A549 (cell line): ENCODE data around the gene FARP2. TPM values are rescaled to one million over a fixed set of nuclear protein-coding genes. Genes with fewer than 3 reads are reported as not detected.

Source experiments
- ATAC-seq, 2 experiments: fragments of 200-7000 bp in 1 of 2; fragments of >200 bp in 1 of 2; cut with Nextera tagmentation in 1 of 2; cut with Tn5 transposase in 1 of 2; 3 replicates each; pipeline versions ENCODE4 v1.8.0 to v1.9.1; 2018 to 2020; ENCODE audit warnings: mild to moderate bottlenecking in 1 of 2, moderate library complexity in 1 of 2
- CTCF ChIA-PET: fragments of 300-600 bp; sonication (Branson Sonifier 250); formaldehyde crosslinking; extraction: SDS; loops from one replicate; lab custom pipeline; 2021; ENCODE audit warnings: antibody characterized with exemption, inconsistent platforms; lab: Yijun Ruan, JAX
- POLR2A ChIA-PET: fragments of 350-600 bp; formaldehyde crosslinking; extraction: SDS; loops from one replicate; lab custom pipeline; 2021; ENCODE audit warnings: antibody characterized with exemption, inconsistent platforms; lab: Yijun Ruan, JAX
- DNase-seq, 2 experiments: peaks; one replicate each; pipeline versions ENCODE4 v3.0.0 to v3.0.0-alpha.2; 2011 to 2016; ENCODE audit warnings: low read depth in 1 of 2, low spot score in 1 of 2
- FAIRE-seq: peaks from 2 replicates; lab custom pipeline; 2011; peaks lifted over from hg19 to GRCh38; lab: Jason Lieb, UNC
- H3K27ac ChIP-seq, 2 experiments: fragments of >200 bp; sonication (Bioruptor Twin); formaldehyde crosslinking; 3 replicates each; pipeline ENCODE4 v1.5.1; 2016 to 2017
- H3K4me1 ChIP-seq: fragments of >200 bp; sonication (Bioruptor Twin); formaldehyde crosslinking; 3 replicates; pipeline ENCODE4 v1.6.1; 2016
- H3K4me2 ChIP-seq: fragments of >200 bp; sonication (Bioruptor Twin); formaldehyde crosslinking; 3 replicates; pipeline ENCODE4 v1.6.1; 2016
- H3K4me3 ChIP-seq: fragments of >200 bp; sonication (Bioruptor Twin); formaldehyde crosslinking; 3 replicates; pipeline ENCODE4 v1.5.1; 2016
- H3K9me3 ChIP-seq: fragments of >200 bp; sonication (Bioruptor Twin); formaldehyde crosslinking; 3 replicates; pipeline ENCODE4 v1.6.1; 2016
- ATOH8 ChIP-seq: fragments of 250-450 bp; sonication (Bioruptor Pico); IDR thresholded peaks from 2 replicates; pipeline ENCODE4 v1.5.0; 2020; ENCODE audit warnings: low read depth, mild to moderate bottlenecking, moderate library complexity
- CBX2 ChIP-seq: fragments of 200-600 bp; sonication (generic); IDR thresholded peaks from 2 replicates; pipeline ENCODE4 v1.6.1; 2016; ENCODE audit warnings: low read depth, mild to moderate bottlenecking, borderline replicate concordance
- CBX8 ChIP-seq: fragments of 200-600 bp; sonication (generic); IDR thresholded peaks from 2 replicates; pipeline ENCODE4 v1.6.1; 2016
- CEBPB ChIP-seq, 2 experiments: fragments of >200 bp in 1 of 2; sonication (Bioruptor Twin) in 1 of 2; formaldehyde crosslinking in 1 of 2; IDR thresholded peaks; 2 replicates each; pipeline ENCODE4 v1.6.1; 2012 to 2016
- CHD4 ChIP-seq: fragments of 200-600 bp; sonication (generic); IDR thresholded peaks from 2 replicates; pipeline ENCODE4 v1.6.1; 2016; ENCODE audit warnings: antibody characterized with exemption, mild to moderate bottlenecking, borderline replicate concordance
- EHF ChIP-seq: fragments of 250-450 bp; sonication (Bioruptor Pico); IDR thresholded peaks from 2 replicates; pipeline ENCODE4 v1.5.0; 2020; ENCODE audit warnings: mild to moderate bottlenecking
- FOSB ChIP-seq: fragments of 250-450 bp; sonication (Bioruptor Pico); IDR thresholded peaks from 2 replicates; pipeline ENCODE4 v1.5.0; 2020; ENCODE audit warnings: mild to moderate bottlenecking, moderate library complexity
- FOSL2 ChIP-seq, 2 experiments: fragments of 450-650 bp in 1 of 2; fragments of >200 bp in 1 of 2; sonication (Bioruptor Twin) in 1 of 2; formaldehyde crosslinking; IDR thresholded peaks; 2 replicates each; pipeline versions ENCODE4 v1.5.0 to v1.6.1; 2016 to 2020; ENCODE audit warnings: mild to moderate bottlenecking in 1 of 2, moderate library complexity in 1 of 2
- FOXS1 ChIP-seq: fragments of 250-450 bp; sonication (Bioruptor Pico); IDR thresholded peaks from 2 replicates; pipeline ENCODE4 v1.5.0; 2020; ENCODE audit warnings: mild to moderate bottlenecking, moderate library complexity
- GATA3 ChIP-seq: IDR thresholded peaks from 2 replicates; pipeline ENCODE4 v1.6.1; 2012; ENCODE audit warnings: borderline replicate concordance
- HOXA7 ChIP-seq: fragments of 250-450 bp; sonication (Bioruptor Pico); IDR thresholded peaks from 2 replicates; pipeline ENCODE4 v1.5.0; 2020; ENCODE audit warnings: mild to moderate bottlenecking, moderate library complexity
- HOXB13 ChIP-seq: fragments of 250-450 bp; sonication (Bioruptor Pico); IDR thresholded peaks from 2 replicates; pipeline ENCODE4 v1.5.0; 2020; ENCODE audit warnings: low read depth, mild to moderate bottlenecking, moderate library complexity
- JUNB ChIP-seq: fragments of >200 bp; sonication (Bioruptor Twin); formaldehyde crosslinking; IDR thresholded peaks from 2 replicates; pipeline ENCODE4 v1.6.1; 2016
- MAFK ChIP-seq: fragments of 450-650 bp; IDR thresholded peaks from 2 replicates; pipeline ENCODE4 v1.6.1; 2014; ENCODE audit not compliant: partially characterized antibody
- MYC ChIP-seq: IDR thresholded peaks from 2 replicates; pipeline ENCODE4 v1.6.1; 2012; ENCODE audit warnings: mild to moderate bottlenecking, inconsistent platforms, low read length, improper control_type of control experiment, borderline replicate concordance
- NR3C1 ChIP-seq: fragments of >200 bp; sonication (Bioruptor Twin); formaldehyde crosslinking; IDR thresholded peaks from 3 replicates; pipeline ENCODE4 v1.6.1; 2017
- POLR2A ChIP-seq: IDR thresholded peaks from 2 replicates; pipeline ENCODE4 v1.6.1; 2012; ENCODE audit warnings: mild to moderate bottlenecking, low read length
- POLR2AphosphoS2 ChIP-seq: conservative IDR thresholded peaks from 2 replicates; pipeline ENCODE4 v1.6.1; 2012; ENCODE audit warnings: low read length, improper control_type of control experiment, inconsistent platforms
- RAD21 ChIP-seq, 2 experiments: fragments of >200 bp in 1 of 2; sonication (Bioruptor Twin) in 1 of 2; formaldehyde crosslinking in 1 of 2; IDR thresholded peaks in 1 of 2; conservative IDR thresholded peaks in 1 of 2; 2 replicates in 1 of 2; 3 replicates in 1 of 2; pipeline ENCODE4 v1.6.1; 2012 to 2018; ENCODE audit warnings: inconsistent platforms in 1 of 2
- RCOR1 ChIP-seq: fragments of 150-350 bp; IDR thresholded peaks from 2 replicates; pipeline ENCODE4 v1.6.1; 2014; ENCODE audit warnings: antibody characterized with exemption, low read length, low read depth
- RNF2 ChIP-seq: fragments of 200-600 bp; sonication (generic); IDR thresholded peaks from 2 replicates; pipeline ENCODE4 v1.6.1; 2016; ENCODE audit warnings: low read depth, mild to moderate bottlenecking, antibody characterized with exemption, moderate library complexity, borderline replicate concordance
- SREBF2 ChIP-seq: fragments of 450-650 bp; IDR thresholded peaks from 2 replicates; pipeline ENCODE4 v1.6.1; 2014; ENCODE audit warnings: mild to moderate bottlenecking, moderate library complexity
- TFCP2L1 ChIP-seq: fragments of 250-450 bp; sonication (Bioruptor Pico); IDR thresholded peaks from 2 replicates; pipeline ENCODE4 v1.5.0; 2021; ENCODE audit warnings: mild to moderate bottlenecking
- TP53 ChIP-seq: fragments of 250-450 bp; sonication (Bioruptor Pico); IDR thresholded peaks from 2 replicates; pipeline ENCODE4 v1.5.0; 2021; ENCODE audit warnings: mild to moderate bottlenecking, moderate library complexity
- ZC3H11A ChIP-seq: fragments of 450-650 bp; IDR thresholded peaks from 2 replicates; pipeline ENCODE4 v1.6.1; 2014; ENCODE audit warnings: antibody characterized with exemption, mild to moderate bottlenecking
- ZFP36 ChIP-seq: fragments of 450-650 bp; IDR thresholded peaks from 2 replicates; pipeline ENCODE4 v1.6.1; 2014; ENCODE audit warnings: borderline replicate concordance; ENCODE audit not compliant: partially characterized antibody
- ZNF302 ChIP-seq: fragments of 250-450 bp; sonication (Bioruptor Pico); IDR thresholded peaks from 2 replicates; pipeline ENCODE4 v1.9.0; 2021; ENCODE audit warnings: inconsistent platforms, mild to moderate bottlenecking, moderate library complexity
- WGBS: methylation state at CpG from one replicate; pipeline ENCODE4 v1.1.6; 2017; ENCODE audit errors: missing lambda C conversion rate; 5-methylcytosine and 5-hydroxymethylcytosine counted together
- polyA plus RNA-seq, 4 experiments: library from polyadenylated mRNA; depleted of rRNA in 3 of 4; stranded (reverse); fragments of >200 nt; fragmentation: RNase III in 1 of 4; extraction: RNeasy Plus Mini Kit Qiagen cat#74134 plus additional on column Dnase treatment in 1 of 4; gene quantifications; 2 replicates in 3 of 4; 3 replicates in 1 of 4; pipeline ENCODE4 v1.2.3, GENCODE V29; 2011 to 2017
- TF ChIP-seq, protein P1 (sequence below): fragments of >200 bp; sonication (Bioruptor Twin); formaldehyde crosslinking; IDR thresholded peaks from 3 replicates; pipeline ENCODE4 v1.6.1; 2016
- TF ChIP-seq, protein P2 (sequence below): IDR thresholded peaks from 2 replicates; pipeline ENCODE4 v1.6.1; 2012; ENCODE audit warnings: low read depth, borderline replicate concordance

The FARP2 gene
- polyA plus RNA-seq, 2 of the 4 experiments (the other 2 are of a cell fraction): 17.0 to 29.1 TPM

GRCh38 chr2:241461693-241462677 is 105.9 kb downstream of the FARP2 start:
- no peak overlapping the region for H3K27ac ChIP-seq
- H3K9me3 ChIP-seq: no peaks in the 10 kb centered on the region
- POLR2A ChIA-PET: no interaction called here
- peak; percentile 12 to 26; a peak in 3 of 6 replicates for ATAC-seq
- no peak for DNase-seq
- H3K4me1 ChIP-seq: no peaks in the 10 kb centered on the region
- WGBS: 79% methylated on average over 19 of the region's 19 CpGs
- TF ChIP-seq FOSL2 (IDR thresholded peaks at IDR 0.05): no peak
- no peak for TF ChIP-seq FOSL2 (CRISPR knock-in tag; IDR thresholded peaks at IDR 0.05)
- TF ChIP-seq POLR2A: no peak
- TF ChIP-seq TP53 (CRISPR knock-in tag): no peak
- no peak for TF ChIP-seq ZNF302
- no peak for TF ChIP-seq ATOH8 (CRISPR knock-in tag)
- TF ChIP-seq, protein P1, sequence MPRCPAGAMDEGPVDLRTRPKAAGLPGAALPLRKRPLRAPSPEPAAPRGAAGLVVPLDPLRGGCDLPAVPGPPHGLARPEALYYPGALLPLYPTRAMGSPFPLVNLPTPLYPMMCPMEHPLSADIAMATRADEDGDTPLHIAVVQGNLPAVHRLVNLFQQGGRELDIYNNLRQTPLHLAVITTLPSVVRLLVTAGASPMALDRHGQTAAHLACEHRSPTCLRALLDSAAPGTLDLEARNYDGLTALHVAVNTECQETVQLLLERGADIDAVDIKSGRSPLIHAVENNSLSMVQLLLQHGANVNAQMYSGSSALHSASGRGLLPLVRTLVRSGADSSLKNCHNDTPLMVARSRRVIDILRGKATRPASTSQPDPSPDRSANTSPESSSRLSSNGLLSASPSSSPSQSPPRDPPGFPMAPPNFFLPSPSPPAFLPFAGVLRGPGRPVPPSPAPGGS: no peak
- no peak for TF ChIP-seq FOSB (CRISPR knock-in tag)
- TF ChIP-seq, protein P2, sequence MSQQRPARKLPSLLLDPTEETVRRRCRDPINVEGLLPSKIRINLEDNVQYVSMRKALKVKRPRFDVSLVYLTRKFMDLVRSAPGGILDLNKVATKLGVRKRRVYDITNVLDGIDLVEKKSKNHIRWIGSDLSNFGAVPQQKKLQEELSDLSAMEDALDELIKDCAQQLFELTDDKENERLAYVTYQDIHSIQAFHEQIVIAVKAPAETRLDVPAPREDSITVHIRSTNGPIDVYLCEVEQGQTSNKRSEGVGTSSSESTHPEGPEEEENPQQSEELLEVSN: no peak
- no peak for TF ChIP-seq EHF (CRISPR knock-in tag)
- TF ChIP-seq SREBF2: no peak
- TF ChIP-seq CEBPB (IDR thresholded peaks at IDR 0.05): no peak
- TF ChIP-seq HOXB13 (CRISPR knock-in tag): no peak
- TF ChIP-seq CBX2: no peak
- TF ChIP-seq ZC3H11A: no peak
- TF ChIP-seq MYC: no peak
- TF ChIP-seq JUNB: no peak
- TF ChIP-seq TFCP2L1 (CRISPR knock-in tag): no peak
- no peak for TF ChIP-seq POLR2AphosphoS2
- no peak overlapping the region for H3K4me3 ChIP-seq
- no peak for FAIRE-seq
- CTCF ChIA-PET: interaction anchor here (0.6 kb wide), 1 partner anchor 31 kb away, joined by 4 read pairs; no protein-coding TSS in a partner anchor
- H3K4me2 ChIP-seq: no peak overlapping the region

DNA sequence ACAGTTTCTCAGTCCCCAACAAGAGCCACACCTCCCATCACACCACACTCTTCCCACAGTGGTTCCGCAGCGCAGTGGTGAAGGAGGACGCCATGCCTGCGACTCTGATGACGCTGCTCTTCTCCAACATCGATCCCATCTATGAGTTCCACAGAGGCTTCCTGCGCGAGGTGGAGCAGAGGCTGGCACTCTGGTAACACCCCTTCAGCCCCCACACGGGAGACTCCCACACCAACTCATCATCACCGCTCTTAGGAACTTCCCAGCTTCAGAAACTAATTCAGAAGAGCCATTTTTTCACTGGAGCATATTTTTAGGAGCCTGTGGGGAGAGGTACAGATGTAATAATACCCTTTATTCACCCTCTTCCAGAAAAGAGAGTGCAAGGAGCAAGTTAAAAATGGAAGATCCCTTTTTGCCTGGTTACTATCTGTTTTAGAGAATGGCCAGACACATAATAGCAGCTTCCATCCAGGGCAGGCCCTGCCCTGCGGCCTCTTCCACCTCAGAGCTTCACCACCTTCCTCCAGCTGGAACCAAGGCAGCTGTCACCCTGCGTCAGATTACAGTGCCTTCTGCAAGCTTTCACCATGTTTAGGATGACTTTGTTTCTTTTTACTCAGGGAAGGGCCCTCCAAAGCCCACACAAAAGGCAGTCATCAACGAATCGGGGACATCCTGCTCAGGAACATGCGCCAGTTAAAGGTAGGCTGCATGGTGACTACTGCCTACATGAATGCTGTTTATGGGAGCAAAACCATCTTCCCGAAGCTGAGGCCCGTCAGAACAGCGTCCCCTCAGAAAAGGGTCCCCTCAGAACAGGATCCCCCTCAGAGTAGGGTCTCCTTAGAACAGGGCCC is 107.4 kb downstream of the FARP2 start:
- 91% methylated on average over 15 of the region's 18 CpGs for WGBS
- FAIRE-seq: no peak
- POLR2A ChIA-PET: no interaction called here

More for the DNA sequence above, 107.4 kb downstream of the FARP2 start:
- Histone ChIP-seq H3K4me2 (no peak overlapping the region), H3K27ac (no peak overlapping the region), H3K4me3 (no peak overlapping the region), H3K9me3 (no peaks in the 10 kb centered on the region), H3K4me1 (no peaks in the 10 kb centered on the region)
- ATAC-seq (no peak), DNase-seq (no peak)
- TF ChIP-seq RCOR1 (no peak), FOXS1 (CRISPR knock-in tag) (no peak), MAFK (no peak), RNF2 (no peak), ZFP36 (no peak), CHD4 (no peak), FOSB (CRISPR knock-in tag) (no peak), POLR2A (no peak), ZC3H11A (no peak), ATOH8 (CRISPR knock-in tag) (no peak), CBX8 (no peak), HOXA7 (no peak), NR3C1 (no peak), GATA3 (no peak), RAD21 (conservative IDR thresholded peaks at IDR 0.05 in 1 of 2, IDR thresholded peaks at IDR 0.05 in 1 of 2) (no peak), TFCP2L1 (CRISPR knock-in tag) (no peak), FOSL2 (IDR thresholded peaks at IDR 0.05) (no peak), FOSL2 (CRISPR knock-in tag; IDR thresholded peaks at IDR 0.05) (no peak), CBX2 (no peak)
- TF ChIP-seq, protein P1: no peak
- CTCF ChIA-PET: no interaction called here
